ENCODE data around the gene TLCD1. TPM values are rescaled to one million over a fixed set of nuclear protein-coding genes. Genes with fewer than 3 reads are reported as not detected.

TLCD1 gene
- total and polyA plus RNA-seq, 2 donors (not counting 1 experiment from before 2014, with no cell fraction given), result 0.49 to 3.1 TPM

GRCh38 chr17:28763804-28764266 is 37.8 kb upstream of the TLCD1 start:
- H3K79me2 ChIP-seq (ENCODE audit: control insufficient read depth, insufficient read depth, low read length), result peaks cover 10% of the 10 kb centered on the region
- no peaks in the 10 kb centered on the region for H3K27me3 ChIP-seq (replicated peaks in 1 of 4; ENCODE audit: control extremely low read depth in 1 of 4, control insufficient read depth in 3 of 4, insufficient read depth in 4 of 4, low read length in 3 of 4)
- H3K4me2 ChIP-seq (replicated peaks; ENCODE audit: low read depth, low read length, poor library complexity, severe bottlenecking), result no peak overlapping the region
- no peak overlapping the region for H3K9ac ChIP-seq (ENCODE audit: low read length)
- no peak overlapping the region for H3K27ac ChIP-seq (ENCODE audit: low read length in 2 of 2)
- Mint-ChIP-seq H3K27me3 (no peaks in the 10 kb centered on the region), H3K9me3 (ENCODE audit: insufficient read depth) (no peaks in the 10 kb centered on the region), H3K4me1 (peaks cover 11% of the 10 kb centered on the region), H3K4me3 (no peak overlapping the region), H3K27ac (no peak overlapping the region)
- ATAC-seq (ENCODE audit: low read depth) (peak; percentile 85), DNase-seq (peak; percentile 83)
- no peak overlapping the region for H3K4me3 ChIP-seq (ENCODE audit: control extremely low read depth in 1 of 5, extremely low read depth in 1 of 5, insufficient read depth in 1 of 5, low read depth in 2 of 5, low read length in 4 of 5)
- no peaks in the 10 kb centered on the region for H3K9me3 ChIP-seq (ENCODE audit: control extremely low read depth in 1 of 3, control insufficient read depth in 2 of 3, insufficient read depth in 1 of 3, low read length in 2 of 3)
- TF ChIP-seq CTCF (IDR thresholded peaks at IDR 0.05), result peak; percentile 94
- no peak for TF ChIP-seq EZH2 (IDR thresholded peaks at IDR 0.05; ENCODE audit: borderline replicate concordance, insufficient read depth, low read depth, low read length, poor library complexity, severe bottlenecking)
- peaks cover 18% of the 10 kb centered on the region for H4K20me1 ChIP-seq (ENCODE audit: control insufficient read depth, insufficient read depth, low read length, poor library complexity, severe bottlenecking)
- 89% methylated on average over 5 of the region's 5 CpGs for WGBS (ENCODE audit: insufficient coverage)
- H3K4me1 ChIP-seq (ENCODE audit: control insufficient read depth in 2 of 2, insufficient read depth in 2 of 2, low read length in 2 of 2), result peaks cover 0 to 8% of the 10 kb centered on the region in 2 donors
- intact Hi-C loops (cut with micrococcal nuclease), result loop anchor here (1.0 kb wide), 7 partner anchors 37 to 353 kb away; partner anchors contain the start of genes DHRS13 and FLOT2
- H3K36me3 ChIP-seq (replicated peaks in 1 of 2; ENCODE audit: control extremely low read depth in 1 of 2, control insufficient read depth in 1 of 2, extremely low read depth in 1 of 2, insufficient read depth in 2 of 2, low read length in 1 of 2), result peaks cover 13 to 32% of the 10 kb centered on the region in 2 experiments
- CTCF ChIA-PET, result interaction anchor here (0.6 to 7.6 kb wide), 71 partner anchors 9 to 353 kb away, joined by 3 to 137 read pairs (median 6); partner anchors contain the start of genes DHRS13, ERAL1, FAM222B and FLOT2
- POLR2A ChIA-PET, result interaction anchor here (0.5 to 2.8 kb wide), 9 partner anchors 37 to 232 kb away, joined by 3 to 21 read pairs (median 5); partner anchors contain the start of genes DHRS13, ERAL1 and TLCD1
- no peak overlapping the region for H2AFZ ChIP-seq (ENCODE audit: insufficient read depth, low read depth, low read length, poor library complexity, severe bottlenecking)

DNA sequence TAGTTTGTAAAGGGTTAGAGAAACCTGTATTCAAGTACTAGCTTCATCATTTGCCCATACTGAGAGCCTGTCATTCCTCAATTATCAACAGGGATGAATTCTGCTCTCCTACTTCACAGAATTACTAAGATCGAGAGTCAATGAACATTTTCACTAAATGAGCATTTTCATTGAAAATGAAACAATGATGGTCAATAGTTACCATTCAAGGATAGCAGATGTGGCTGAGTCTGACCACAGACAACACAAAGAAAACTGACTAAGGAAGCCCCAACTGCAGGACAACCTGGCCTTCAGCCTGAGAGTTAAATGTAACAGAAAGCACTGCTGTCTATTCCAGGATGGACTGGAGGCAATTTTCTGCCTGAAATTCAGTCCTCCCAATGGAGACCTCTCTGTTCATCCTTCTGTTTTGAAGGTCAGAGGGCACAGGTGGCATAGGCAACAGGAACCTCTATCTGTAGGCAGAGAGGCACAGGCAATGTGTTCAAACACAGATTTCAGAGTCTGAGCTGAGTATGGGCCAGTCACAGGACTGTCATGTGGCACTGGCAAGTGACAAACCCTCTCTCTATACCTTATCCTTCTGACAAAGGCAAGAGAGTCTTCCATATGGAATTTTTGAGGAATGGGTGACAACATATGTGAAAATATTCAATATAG is 37.2 kb upstream of the TLCD1 start:
- H3K27ac ChIP-seq (ENCODE audit: low read length in 2 of 2), result no peak overlapping the region
- no peak overlapping the region for H3K9ac ChIP-seq (ENCODE audit: low read length)
- ATAC-seq (ENCODE audit: low read depth) (peak; percentile 14), DNase-seq (no peak)
- H3K4me3 ChIP-seq (ENCODE audit: control extremely low read depth in 1 of 5, extremely low read depth in 1 of 5, insufficient read depth in 1 of 5, low read depth in 2 of 5, low read length in 4 of 5), result no peak overlapping the region
- H3K36me3 ChIP-seq (replicated peaks in 1 of 2; ENCODE audit: control extremely low read depth in 1 of 2, control insufficient read depth in 1 of 2, extremely low read depth in 1 of 2, insufficient read depth in 2 of 2, low read length in 1 of 2), result peaks cover 13 to 38% of the 10 kb centered on the region in 2 experiments
- WGBS (ENCODE audit: insufficient coverage), result no CpG with 5 or more reads among the region's 1 CpG
- no peaks in the 10 kb centered on the region for H3K27me3 ChIP-seq (replicated peaks in 1 of 4; ENCODE audit: control extremely low read depth in 1 of 4, control insufficient read depth in 3 of 4, insufficient read depth in 4 of 4, low read length in 3 of 4)
- no peak overlapping the region for H3K4me2 ChIP-seq (replicated peaks; ENCODE audit: low read depth, low read length, poor library complexity, severe bottlenecking)
- Mint-ChIP-seq H3K27me3 (no peaks in the 10 kb centered on the region), H3K9me3 (ENCODE audit: insufficient read depth) (no peaks in the 10 kb centered on the region), H3K27ac (no peak overlapping the region), H3K4me1 (peaks cover 11% of the 10 kb centered on the region), H3K4me3 (no peak overlapping the region)
- peaks cover 15% of the 10 kb centered on the region for H3K79me2 ChIP-seq (ENCODE audit: control insufficient read depth, insufficient read depth, low read length)
- peaks cover 0 to 8% of the 10 kb centered on the region in 2 donors for H3K4me1 ChIP-seq (ENCODE audit: control insufficient read depth in 2 of 2, insufficient read depth in 2 of 2, low read length in 2 of 2)
- no peak for TF ChIP-seq CTCF (IDR thresholded peaks at IDR 0.05)
- no peak for TF ChIP-seq EZH2 (IDR thresholded peaks at IDR 0.05; ENCODE audit: borderline replicate concordance, insufficient read depth, low read depth, low read length, poor library complexity, severe bottlenecking)
- CTCF ChIA-PET, result interaction anchor here (0.6 to 7.6 kb wide), 68 partner anchors 9 to 354 kb away, joined by 3 to 137 read pairs (median 6); partner anchors contain the start of genes DHRS13, ERAL1, FAM222B and FLOT2
- intact Hi-C loops (cut with micrococcal nuclease), result loop anchor here (1.0 kb wide), 7 partner anchors 36 to 354 kb away; partner anchors contain the start of genes DHRS13 and FLOT2
- H3K9me3 ChIP-seq (ENCODE audit: control extremely low read depth in 1 of 3, control insufficient read depth in 2 of 3, insufficient read depth in 1 of 3, low read length in 2 of 3), result no peaks in the 10 kb centered on the region
- H2AFZ ChIP-seq (ENCODE audit: insufficient read depth, low read depth, low read length, poor library complexity, severe bottlenecking), result no peak overlapping the region
- H4K20me1 ChIP-seq (ENCODE audit: control insufficient read depth, insufficient read depth, low read length, poor library complexity, severe bottlenecking), result peaks cover 23% of the 10 kb centered on the region
- POLR2A ChIA-PET, result interaction anchor here (0.5 to 2.8 kb wide), 9 partner anchors 36 to 232 kb away, joined by 3 to 21 read pairs (median 5); partner anchors contain the start of genes DHRS13, ERAL1 and TLCD1
